GM21529 (cell line): ENCODE results near the gene PPP4R1.

Experiments used
- ATAC-seq: cut with Tn5 transposase; IDR thresholded peaks from one replicate; pipeline ENCODE4 v1.9.1; 2021; ENCODE audit not compliant: unreplicated experiment

PPP4R1 gene

GRCh38 chr18:9516437-9517064, 97.8 kb downstream of the PPP4R1 start:
- no peak for ATAC-seq

- no peak for ATAC-seq
Observed at GRCh38 chr18:9513971-9514512, 100.3 kb downstream of the PPP4R1 start.

GRCh38 chr18:9508446-9509025, 105.8 kb downstream of the PPP4R1 start:
- ATAC-seq: no peak

GRCh38 chr18:9507565-9508088, 106.7 kb downstream of the PPP4R1 start:
- no peak for ATAC-seq

- ATAC-seq: no peak
Observed at GRCh38 chr18:9506046-9506792, 108.1 kb downstream of the PPP4R1 start.
